Caki2 (cell line): ENCODE data around the gene DAGLA. TPM values are rescaled to one million over a fixed set of nuclear protein-coding genes. Genes with fewer than 3 reads are reported as not detected.

ENCODE experiments used
- DNase-seq: peaks from one replicate; pipeline ENCODE4 v3.0.0-alpha.2; 2015; ENCODE audit warnings: low read depth
- in situ Hi-C: cut with HindIII; loops from 2 replicates; pipeline ENCODE4 v1.10.0; 2016; ENCODE audit warnings: low sequenced_read_pairs, low pct_unique_long_range_greater_than_20kb, mixed read lengths
- total RNA-seq: library from RNA; depleted of rRNA; stranded (reverse); fragments of >200 nt; shearing (Covaris generic); gene quantifications from 2 replicates; pipeline ENCODE4 v1.2.3, GENCODE V29; 2014; ENCODE audit warnings: low replicate concordance

Gene DAGLA
- total RNA-seq, 1 experiment from 2014 or later = 0.74 TPM

DNA sequence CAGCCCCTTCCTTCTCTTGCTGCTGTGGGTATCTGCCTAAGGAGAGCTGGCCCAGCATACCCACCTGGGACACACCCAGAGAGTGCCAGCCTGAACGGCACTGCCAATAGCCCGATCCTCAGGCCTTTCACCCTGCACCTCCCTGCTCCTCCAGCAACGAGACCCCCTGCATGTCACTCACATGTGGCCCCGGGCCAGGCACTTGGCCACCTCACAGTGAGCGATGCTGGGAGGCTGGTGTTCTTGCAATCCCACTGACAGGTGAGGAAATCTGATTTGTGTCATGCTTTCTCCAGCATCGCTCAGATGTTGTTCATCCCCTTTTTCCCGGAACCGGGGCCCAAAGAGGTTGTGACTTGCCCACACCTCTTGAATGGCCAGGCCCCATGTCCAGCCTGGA is 20.5 kb downstream of the DAGLA start:
- in situ Hi-C loops = no loop called here
- no peak for DNase-seq

DNA sequence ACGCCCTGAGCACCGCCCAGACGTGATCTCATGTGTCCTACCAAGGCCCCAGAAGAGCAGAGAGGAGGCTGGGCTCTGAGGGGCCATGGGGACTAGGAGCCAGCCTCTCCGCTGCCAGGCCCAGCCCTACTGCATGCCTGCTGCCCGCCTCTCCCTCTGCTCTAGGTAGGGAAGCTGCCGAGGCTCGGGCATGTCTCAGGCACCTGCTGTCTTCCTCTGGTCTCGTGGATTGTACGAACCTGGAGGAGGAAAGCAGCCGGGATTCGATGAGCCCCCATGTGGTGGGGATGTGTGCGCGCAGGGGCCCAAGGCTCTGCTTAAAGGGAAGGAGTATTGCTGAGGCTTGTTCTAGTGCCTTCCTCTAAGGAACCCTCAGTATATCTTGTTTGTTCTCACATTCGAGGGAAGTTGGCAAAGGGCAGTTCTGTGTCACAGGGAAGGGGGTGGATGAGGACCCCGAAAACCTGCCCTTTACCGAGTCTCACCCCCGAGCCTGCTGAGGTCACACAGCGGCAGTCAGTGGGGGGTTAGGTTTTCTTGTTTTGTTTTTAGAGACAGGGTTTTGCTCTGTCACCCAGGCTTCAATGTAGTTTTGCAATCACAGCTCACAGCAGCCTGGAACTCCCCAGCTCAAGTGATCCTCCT is 21.2 kb downstream of the DAGLA start:
- DNase-seq = peak; percentile 22

DNA sequence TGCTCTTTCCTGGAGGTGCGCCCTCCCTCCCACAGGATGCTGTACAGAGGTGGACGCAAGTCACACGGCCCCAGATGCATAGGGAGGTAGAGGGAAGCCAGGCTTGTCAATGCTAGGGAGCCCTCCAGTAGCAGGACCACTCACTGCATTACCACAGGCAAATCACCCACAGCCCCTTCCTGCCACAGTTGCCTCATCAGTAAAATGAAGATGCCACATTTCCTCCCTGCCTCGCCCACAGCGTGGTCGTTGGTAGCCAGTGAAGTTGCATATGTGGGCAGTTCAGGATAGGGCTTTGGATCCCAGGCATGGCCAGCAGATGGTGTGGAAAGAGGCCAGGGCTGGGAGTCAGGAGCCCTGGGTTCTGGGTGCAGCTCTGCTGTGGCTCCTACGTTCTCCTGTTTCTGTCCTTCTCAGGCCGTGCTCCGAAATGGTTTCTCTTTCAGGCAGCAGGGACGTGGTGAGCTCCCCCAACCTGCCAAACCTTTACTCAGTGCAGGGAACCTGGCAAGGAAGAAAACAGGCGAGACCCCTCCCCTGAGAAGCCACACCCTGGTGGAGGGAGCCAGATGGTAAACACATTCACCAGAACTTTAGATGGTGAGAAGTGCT is 22.6 kb downstream of the DAGLA start:
- no peak for DNase-seq
- in situ Hi-C loops = no loop called here

More for the DNA sequence above, 21.2 kb downstream of the DAGLA start:
- in situ Hi-C loops = no loop called here

DNA sequence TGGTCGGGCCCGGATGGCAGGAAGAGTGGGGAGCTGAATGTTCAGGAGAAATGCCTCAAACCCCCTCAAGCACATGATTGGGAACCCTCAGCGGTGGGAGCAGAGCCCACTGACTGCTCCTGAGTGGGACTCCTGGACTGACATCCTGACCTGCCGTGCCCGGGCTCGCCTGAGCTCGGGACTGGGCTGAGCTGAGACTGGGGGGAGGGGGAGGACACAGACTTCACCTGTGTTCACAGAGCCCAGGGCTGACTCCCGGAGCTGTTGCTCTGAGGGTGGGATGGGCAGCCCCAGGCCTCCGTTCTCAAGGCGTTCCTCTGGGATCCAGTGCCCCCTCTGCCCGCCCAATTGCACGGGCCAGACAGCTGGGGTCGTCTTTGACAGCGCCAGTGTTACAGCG is 24.6 kb downstream of the DAGLA start:
- in situ Hi-C loops = no loop called here
- DNase-seq = no peak

DNA sequence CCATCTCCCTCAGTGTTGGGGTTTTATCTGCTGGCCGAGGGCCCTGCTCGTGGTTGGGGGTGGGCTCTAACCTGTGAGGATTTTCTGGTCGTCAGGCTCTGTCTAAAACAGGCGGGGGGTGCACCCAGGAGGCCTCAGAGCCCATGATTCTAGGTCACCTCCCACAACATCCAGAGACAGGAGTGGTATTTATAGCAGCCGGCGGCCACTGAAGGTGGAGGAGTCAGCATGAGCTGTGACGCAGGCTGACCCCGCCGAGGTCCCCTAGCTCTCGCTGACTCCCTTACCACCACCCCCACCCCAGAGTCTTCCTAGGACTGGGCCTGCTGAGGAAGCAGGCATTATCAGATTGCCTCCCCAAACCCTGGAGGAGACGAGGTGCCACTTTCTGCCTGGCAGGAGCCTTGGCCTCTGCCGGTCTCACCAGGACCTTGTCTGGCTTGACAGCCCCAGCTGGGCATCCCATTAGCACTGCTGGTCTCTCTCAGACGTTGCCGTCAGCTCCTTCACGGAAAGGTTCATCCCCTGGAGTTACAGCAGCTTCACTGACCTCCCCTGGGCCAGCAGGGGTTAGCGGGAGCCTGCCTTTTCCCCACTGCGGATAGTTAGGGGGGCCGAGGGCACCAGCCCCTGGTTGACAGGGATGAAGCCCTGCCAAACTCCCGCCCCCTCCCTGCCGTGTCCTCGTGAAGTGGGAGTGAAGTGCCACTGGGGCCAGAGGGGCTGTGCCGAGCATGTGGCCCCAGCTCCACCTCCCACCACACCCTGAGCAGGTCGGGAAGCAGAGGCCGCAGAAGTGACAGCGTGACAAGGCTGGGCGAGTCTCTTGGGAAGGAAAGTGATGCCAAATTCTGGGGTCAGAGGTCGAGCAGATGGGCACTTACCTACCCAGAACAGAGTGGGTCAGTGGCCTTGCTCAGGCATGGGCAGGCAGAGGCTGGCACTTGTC is 26.5 kb downstream of the DAGLA start:
- no peak for DNase-seq
- in situ Hi-C loops = no loop called here

DNA sequence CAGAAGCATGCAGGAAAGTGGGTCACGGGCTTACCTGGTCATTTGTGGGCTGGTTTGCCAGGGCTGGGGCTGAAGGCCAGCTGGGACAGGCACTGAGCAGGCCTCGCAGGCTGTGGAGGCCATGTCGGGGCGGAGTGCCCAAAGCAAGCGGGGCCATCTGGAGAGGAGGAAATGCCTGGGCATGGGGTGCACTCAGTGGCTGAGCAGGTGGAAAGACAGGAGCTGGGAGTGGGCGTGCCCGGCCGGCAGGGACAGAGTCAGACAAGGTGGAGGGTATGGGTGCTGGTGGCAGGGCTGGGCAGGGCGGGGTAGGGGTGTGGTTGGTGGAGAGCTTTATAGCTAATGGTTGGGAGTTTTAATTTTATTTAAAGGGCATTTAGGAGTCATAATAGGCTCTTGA is 27.4 kb downstream of the DAGLA start:
- DNase-seq = no peak
- in situ Hi-C loops = no loop called here

DNA sequence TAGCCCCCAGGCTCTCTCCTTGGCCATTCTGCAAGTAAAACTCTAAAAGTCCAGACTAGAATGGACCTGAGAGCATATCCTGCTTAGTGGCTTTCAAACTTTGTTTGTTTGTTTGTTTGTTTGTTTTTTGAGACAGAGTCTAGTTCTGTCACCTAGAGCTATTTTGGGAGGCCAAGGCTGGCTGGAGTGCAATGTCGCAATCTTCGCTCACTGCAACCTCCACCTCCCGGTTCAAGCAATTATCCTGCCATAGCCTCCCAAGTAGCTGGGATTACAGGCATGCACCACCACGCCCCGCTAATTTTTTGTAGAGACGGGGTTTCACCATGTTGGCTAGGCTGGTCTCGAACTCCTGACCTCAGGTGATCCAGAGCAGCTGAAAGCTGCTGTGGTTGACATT is 28.9 kb downstream of the DAGLA start:
- DNase-seq = no peak
- in situ Hi-C loops = no loop called here

DNA sequence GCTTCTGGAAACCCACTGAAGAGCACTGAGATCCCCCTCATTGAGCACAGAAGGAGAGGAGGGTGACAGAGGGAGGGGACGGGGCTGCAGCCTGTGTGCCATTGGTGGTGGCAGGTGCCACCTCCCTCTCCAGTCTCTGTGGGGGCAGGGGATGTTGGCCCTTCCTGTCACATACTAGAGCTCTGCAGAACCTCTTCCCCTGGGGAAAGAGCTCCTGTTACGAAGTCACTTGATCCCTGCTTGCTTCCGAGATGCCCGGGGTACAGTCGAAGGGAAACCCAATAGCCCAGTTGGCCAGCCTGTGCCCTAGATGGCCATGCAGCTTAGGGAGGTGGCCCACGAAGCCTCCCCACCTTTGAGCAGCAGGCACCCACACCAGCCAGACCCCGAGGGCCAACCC is 29.4 kb downstream of the DAGLA start:
- in situ Hi-C loops = no loop called here
- DNase-seq = no peak

DNA sequence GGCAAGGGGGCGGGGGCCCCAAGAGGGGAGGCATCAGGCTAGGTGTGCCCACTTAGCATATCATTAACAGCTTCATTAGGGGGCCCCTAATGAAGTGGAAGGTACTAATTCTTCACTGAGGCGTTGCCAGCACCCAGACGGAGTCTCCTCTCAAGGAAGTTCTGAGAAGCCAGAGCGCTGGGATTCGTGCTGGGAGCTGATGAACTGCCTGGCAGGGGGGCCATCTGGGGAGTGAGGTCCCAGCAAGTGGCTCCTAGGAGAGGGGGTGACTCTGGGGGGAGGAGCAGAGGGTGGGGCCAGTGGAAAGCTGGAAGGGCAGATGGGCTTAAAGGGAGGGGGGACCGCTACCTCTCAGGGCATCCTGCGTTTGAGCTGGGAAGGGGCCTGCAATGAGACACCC is 29.8 kb downstream of the DAGLA start:
- in situ Hi-C loops = no loop called here
- DNase-seq = no peak

DNA sequence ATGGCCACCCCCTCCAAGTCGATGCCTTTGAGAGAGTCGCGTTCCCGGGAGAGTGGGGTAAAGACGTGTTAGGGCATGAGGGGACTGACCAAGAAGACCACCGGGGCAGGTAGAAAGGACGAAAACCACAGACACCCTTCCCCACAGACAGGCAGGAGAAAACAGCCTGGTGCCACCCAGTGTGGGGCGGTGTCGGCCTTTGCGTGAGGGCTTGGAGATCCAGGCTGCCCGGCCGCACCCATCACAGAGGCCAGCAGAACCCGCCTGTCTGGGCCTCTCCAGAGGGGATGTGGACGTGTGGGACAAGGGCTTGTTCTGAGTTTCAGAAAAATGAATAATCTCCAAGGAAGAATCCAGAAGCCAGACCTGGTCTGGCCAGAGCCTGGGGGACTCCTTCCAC is 30.8 kb downstream of the DAGLA start:
- in situ Hi-C loops = no loop called here
- DNase-seq = no peak

DNA sequence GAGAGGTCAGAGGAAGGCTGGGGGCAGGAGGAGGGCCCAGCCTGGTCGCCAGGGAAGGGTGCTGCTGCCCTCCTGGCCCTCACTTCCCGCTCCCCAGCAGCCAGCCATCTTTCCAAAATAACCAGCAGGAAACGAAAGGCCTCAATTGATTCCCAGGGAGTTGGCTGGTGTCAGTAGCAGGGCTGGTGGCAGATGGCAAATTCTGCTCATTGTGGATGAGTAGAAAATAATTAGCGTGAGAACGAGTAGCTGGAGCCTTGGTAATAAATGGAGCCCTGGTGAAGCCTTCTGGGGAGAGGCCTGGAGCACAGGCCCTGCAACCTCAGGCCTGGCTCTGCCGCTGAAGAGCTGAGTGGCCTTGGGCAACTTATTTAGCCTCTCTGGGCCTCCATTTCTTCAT is 31.3 kb downstream of the DAGLA start:
- DNase-seq = no peak
- in situ Hi-C loops = no loop called here

DNA sequence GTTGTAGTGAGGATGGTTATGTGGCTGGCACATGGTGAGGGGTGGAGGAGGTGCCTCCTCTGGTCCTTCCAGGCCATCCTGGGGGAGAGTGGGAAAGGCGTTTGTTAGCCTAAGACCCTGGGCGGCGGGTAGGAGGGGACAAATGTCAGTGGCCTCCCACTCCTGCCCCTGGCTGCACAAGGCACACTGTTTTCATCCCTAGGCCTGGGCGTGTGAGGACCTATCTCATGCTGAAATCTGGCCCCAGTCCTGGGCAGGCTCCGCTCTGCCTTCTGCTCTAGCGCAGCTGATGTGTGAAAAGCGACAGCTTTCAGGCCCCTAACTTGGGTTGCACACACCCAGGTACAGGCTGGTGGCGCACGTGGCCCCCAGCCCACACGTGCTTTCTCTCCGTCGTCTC is 32.1 kb downstream of the DAGLA start:
- in situ Hi-C loops = no loop called here
- no peak for DNase-seq

DNA sequence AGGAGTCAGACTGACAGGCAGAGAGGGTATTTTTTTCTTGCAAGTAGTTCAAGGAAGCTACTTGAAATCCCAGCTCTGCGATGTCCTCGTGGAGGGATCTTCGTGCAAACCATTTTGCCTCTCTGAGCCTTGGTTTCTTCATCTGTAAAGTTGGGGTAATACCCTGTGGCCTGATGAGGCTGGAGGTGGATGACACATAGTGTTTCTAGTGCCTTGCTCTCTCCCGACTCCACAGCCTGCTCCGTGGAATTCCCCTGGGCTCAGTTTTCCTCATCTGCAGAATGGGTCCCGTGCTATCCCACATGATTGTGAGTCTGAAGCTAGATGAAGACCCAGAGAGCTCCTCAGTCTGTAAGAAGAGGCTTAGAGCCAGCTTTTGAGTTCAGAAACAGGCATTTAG is 32.7 kb downstream of the DAGLA start:
- in situ Hi-C loops = no loop called here
- DNase-seq = no peak

DNA sequence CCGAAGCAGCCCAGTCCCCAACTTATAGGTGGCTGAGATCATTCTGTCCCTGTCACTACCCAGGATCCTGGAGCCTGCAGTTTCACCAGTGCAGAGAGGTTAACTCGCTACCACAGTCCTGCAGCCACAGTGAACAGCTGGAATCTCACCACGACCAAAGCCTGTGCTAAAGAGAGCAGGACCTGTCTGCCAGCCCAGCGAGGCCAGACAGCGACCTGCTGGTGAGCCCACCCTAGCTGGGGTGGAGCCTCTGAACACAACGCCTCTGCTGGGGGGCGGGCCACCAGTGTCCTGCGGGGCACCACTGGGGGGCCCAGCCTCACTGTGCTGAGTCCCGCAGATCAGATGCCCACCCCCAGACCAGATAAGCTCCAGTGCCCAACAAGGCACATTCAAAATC is 33.3 kb downstream of the DAGLA start:
- in situ Hi-C loops = no loop called here
- DNase-seq = no peak

DNA sequence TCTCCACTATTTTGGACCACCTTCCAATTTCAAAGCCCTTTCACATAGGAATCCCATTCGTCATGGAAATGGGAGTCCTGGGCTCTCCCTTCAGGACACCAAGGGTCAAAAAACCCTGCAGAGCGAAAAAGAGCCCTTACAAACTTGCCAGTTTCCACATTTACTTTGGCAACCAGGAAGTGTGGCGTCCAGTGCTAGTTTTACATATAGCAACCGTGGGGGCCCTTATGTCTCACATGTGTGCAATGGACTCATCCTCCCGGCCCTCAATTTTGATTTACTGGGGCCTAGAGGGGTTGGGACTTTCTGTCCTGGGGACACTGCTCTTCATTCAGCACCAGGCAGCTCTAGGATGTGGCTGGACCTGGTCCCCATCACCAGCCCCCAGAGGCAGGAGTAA is 33.7 kb downstream of the DAGLA start:
- in situ Hi-C loops = no loop called here
- DNase-seq = no peak

DNA sequence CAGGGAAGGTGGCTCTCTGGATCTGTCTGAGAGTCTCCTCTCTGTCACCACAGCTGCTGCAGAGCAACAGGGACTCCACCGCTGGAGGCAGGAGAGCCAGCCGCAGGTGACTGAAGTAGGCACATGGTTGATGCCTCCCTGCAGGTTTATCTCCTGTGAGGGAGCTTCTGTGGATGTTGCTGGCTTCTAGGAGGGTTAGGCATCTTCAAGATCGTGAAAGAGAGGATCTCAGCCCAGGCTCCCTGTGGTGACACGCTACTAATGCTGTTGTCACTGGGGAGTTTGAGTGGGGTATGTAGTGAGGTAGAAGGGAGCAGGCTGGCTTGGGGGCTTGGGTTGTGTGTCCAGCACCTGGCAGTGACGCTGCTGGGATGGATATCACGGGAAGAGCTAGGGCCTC is 34.1 kb downstream of the DAGLA start:
- in situ Hi-C loops = no loop called here
- DNase-seq = no peak

DNA sequence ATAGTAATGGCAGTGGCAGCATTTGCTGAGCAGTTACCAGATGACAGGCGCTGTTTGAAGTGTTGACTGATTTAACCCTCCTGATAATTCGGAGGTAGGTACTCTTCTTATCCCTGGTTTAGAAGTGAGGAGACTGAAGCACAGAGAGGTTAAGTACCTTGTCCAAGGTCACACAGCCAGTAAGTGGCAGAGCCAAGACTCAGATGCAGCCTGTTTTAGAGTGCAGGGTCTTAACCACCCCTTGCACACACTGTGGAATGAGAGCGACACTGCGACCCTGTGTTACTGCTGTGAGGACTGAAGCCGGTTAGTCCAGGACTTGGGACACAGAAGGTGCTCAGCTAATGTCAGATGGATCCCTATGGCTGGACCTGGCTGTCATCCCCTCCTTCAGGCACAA is 34.7 kb downstream of the DAGLA start:
- in situ Hi-C loops = no loop called here
- no peak for DNase-seq

DNA sequence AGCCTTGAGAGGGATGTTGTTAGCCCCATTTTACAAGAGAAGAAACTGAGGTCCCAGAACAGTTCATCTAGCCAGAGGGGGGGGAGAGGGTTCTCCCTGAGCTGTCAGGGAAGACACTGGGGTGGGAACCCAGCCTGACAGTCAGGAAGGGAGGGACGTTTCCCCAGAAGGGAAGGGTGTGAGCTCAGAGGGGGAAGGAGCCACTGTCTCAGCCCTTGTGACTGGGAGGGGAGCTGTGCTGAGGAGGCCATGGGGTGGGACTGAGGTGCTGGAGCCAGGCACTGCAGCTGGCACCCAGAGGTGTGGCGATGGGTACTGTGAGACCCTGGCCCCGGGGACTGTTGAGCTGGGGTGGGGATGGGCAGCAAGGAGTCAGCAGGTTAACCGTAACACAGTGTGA is 35.7 kb downstream of the DAGLA start:
- no peak for DNase-seq
- in situ Hi-C loops = no loop called here

DNA sequence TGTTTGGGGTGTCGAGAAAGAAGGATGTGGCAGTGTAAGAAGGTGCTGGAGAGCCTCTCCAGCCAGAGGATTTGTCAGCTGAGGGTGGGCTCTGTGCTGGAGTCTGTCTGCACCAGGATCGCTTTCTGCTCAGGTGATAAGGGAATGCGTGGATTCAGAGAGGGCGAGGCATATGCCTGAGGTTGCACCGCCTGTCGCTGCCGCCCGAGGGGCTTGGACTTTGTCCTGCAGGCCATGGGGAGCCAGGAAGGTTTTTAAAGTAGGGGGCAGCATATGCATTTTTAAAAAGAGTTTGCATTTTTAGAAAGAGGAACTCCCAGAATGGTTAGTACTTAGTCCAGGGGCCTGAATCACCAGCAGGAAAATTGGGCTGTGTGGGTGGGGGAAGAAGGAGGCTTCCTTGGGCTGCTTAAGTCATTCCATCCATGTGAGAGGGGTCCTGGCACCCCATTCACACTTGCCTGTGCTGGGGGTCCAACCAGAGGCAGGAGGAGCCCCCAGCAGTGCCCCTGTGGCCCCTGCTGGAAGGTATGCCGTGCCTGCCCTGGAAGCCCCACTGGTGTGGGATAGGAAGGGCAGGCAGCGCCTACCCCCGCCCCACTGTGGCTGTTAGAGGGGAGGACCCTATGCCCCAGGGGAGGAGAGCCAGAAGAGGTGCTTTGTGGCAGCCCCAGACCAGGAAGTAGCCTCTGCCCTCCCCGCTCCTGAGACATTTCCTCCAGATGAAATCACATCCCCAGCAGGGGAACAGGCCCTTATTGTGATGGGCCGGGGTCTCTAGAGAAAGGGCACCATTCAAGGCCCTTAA is 36.5 kb downstream of the DAGLA start:
- in situ Hi-C loops = no loop called here

More for the DNA sequence above, 36.5 kb downstream of the DAGLA start:
- DNase-seq = no peak
